Stimulated activated naive CD8-positive, alpha-beta T cell treated with anti-CD3 and anti-CD28 coated beads, Interleukin-15, Interleukin-2, amounts not matched to agents 100 U/mL and 50 U/mL, for 24 hours (primary cell): ENCODE results near the gene LRMDA.
"Not testable (repeated sequence)": the region's sequence is repeated elsewhere in the genome, so short reads cannot be mapped to it uniquely, and the experiment has no call there.

ENCODE experiments used
- ATAC-seq: fragments of 150-1000 bp; cut with Tn5 transposase; one replicate; pipeline ENCODE4 v1.10.0; 2021
- DNase-seq: peaks from one replicate; pipeline ENCODE4 v3.0.0; 2021

Gene LRMDA

GRCh38 chr10:76559892-76560220 lies 1128.4 kb downstream of the LRMDA start:
- DNase-seq (no peak), ATAC-seq (no peak)

DNA sequence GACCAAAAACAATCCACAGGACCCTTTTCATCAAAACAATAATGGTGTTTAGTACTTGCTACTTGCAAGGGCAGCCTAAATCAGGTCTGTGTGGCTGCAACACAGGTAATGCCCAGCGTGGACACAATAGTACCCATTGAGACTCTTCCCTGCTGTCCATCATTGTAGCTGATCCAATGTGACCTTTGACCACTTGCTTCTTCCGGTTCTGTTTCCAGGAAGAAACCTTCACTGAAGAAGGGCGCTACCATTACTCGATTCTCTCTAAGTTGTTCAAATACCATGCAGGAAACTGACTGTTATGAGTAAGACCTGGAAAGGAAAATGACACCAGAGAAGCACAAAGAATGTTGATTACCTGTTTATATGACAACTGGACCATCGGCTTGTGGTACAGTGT lies 1128.9 kb downstream of the LRMDA start:
- ATAC-seq = no peak

GRCh38 chr10:76563286-76563685 lies 1131.9 kb downstream of the LRMDA start:
- DNase-seq = no peak
- no peak for ATAC-seq

More for the DNA sequence above, 1128.9 kb downstream of the LRMDA start:
- DNase-seq = no peak

GRCh38 chr10:76572021-76572420 lies 1140.6 kb downstream of the LRMDA start:
- no peak for DNase-seq
- no peak for ATAC-seq

- ATAC-seq (no peak), DNase-seq (no peak)
These were observed 1145.0 kb downstream of the LRMDA start for GRCh38 chr10:76576276-76576962.

DNA sequence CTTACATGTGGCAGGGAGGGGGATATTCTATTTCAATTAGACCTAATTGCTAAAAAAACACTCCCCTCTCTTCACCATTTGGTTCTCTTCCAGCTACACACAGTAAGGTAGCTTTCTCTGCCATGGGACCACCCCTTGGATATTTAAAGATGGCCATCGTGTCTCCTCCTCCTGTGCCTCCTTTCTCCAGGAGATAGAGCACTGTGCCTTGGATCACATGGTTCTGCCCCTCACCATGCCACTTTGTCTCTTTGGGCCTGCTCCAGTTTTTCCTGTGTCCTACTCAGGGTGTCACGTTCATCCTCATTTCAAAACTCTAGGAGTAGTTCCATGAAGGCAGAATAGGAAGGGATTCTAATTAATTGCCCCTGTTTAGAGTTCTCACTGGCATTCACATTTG lies 1146.0 kb downstream of the LRMDA start:
- DNase-seq (no peak), ATAC-seq (no peak)

GRCh38 chr10:76581506-76582256 lies 1150.3 kb downstream of the LRMDA start:
- ATAC-seq (no peak), DNase-seq (no peak)

DNA sequence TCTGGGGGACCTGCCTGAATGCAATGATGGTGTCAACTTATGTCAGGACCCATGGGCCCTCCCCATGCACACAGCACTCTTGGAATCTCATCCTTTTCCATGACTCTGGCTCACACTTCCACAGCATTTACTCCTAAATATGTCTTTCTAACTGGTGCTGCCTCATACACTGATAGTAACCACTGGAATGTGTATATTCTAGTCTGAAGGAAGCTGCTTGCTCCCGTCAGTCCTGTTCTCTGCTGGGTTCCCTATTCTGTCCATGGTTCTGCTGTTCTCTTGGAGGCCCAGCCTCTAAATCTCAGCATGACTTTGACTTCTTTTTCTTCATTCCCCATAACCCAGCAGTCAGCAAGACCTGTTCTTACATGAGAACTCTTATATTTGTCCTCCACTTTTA lies 1151.1 kb downstream of the LRMDA start:
- no peak for ATAC-seq
- DNase-seq = no peak

DNA sequence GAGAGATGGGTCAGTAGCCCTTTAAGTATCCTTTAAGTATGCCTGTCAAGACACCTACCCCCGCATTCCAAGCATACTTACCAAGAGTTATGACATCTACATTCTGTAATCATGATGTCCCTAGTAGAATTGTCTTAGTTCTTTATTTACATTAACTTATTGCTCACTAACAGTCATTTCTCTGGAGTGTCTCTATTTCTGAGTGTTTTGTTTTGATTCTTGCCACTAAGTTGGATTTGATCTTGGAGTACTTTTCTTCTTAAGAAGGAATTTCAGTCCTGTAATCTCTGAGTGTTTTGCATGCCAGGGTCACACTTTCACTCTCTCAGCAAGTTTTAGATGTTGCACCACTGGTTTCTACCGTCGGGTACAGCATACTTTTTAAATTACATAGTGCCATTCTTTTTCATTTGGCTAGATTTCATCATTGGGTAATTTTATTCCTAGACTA lies 1152.3 kb downstream of the LRMDA start:
- ATAC-seq = no peak
- DNase-seq = no peak

DNA sequence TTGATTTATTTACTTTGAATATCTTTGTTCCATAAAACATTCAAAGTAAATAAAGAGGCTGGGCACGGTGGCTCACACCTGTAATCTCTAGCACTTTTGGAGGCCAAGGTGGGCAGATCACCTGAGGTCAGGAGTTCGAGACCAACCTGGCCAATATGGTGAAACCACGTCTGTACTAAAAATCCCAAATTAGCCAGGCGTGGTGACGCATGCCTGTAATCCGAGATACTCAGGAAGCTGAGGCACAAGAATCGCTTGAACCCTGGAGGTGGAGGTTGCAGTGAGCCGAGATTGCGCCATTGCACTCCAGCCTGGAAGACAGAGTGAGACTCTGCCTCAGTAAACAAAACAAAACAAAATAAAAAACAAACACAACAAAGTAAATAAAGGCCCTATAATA lies 1153.0 kb downstream of the LRMDA start:
- DNase-seq, ATAC-seq: not testable (repeated sequence)
